SK-N-SH treated with all-trans-retinoic acid at 6 μM for 48 hours (cell line): ENCODE results near the gene CAMSAP3.

Source experiments
- ATAC-seq: fragments of 200-7000 bp; cut with Tn5 transposase; 3 replicates; pipeline ENCODE4 v1.9.1; 2020; ENCODE audit warnings: mild to moderate bottlenecking, moderate library complexity
- ARNTL ChIP-seq: fragments of 450-650 bp; formaldehyde crosslinking; IDR thresholded peaks from 2 replicates; pipeline ENCODE4 v1.5.0; 2020; ENCODE audit warnings: low read depth, mild to moderate bottlenecking, moderate library complexity, borderline replicate concordance
- BACH2 ChIP-seq: fragments of 250-450 bp; sonication (Bioruptor Pico); IDR thresholded peaks from 2 replicates; pipeline ENCODE4 v1.9.0; 2021; ENCODE audit warnings: mild to moderate bottlenecking, borderline replicate concordance
- CSDC2 ChIP-seq: fragments of 250-450 bp; sonication (Bioruptor Pico); IDR thresholded peaks from 2 replicates; pipeline ENCODE4 v1.5.0; 2020; ENCODE audit warnings: mild to moderate bottlenecking, moderate library complexity
- ESRRG ChIP-seq: fragments of 250-450 bp; sonication (Bioruptor Pico); IDR thresholded peaks from 2 replicates; pipeline ENCODE4 v1.6.1; 2021; ENCODE audit warnings: mild to moderate bottlenecking
- GLIS3 ChIP-seq: fragments of 250-450 bp; sonication (Bioruptor Pico); IDR thresholded peaks from 2 replicates; pipeline ENCODE4 v1.5.0; 2020; ENCODE audit warnings: mild to moderate bottlenecking, moderate library complexity
- ISL1 ChIP-seq: fragments of 250-450 bp; sonication (Bioruptor Pico); IDR thresholded peaks from 2 replicates; pipeline ENCODE4 v2.1.2; 2022; ENCODE audit warnings: mild to moderate bottlenecking, moderate library complexity
- OSR1 ChIP-seq: fragments of 250-450 bp; sonication (Bioruptor Pico); IDR thresholded peaks from 2 replicates; pipeline ENCODE4 v1.8.0; 2022; ENCODE audit warnings: moderate library complexity, mild to moderate bottlenecking, inconsistent platforms
- PPARA ChIP-seq: fragments of 250-450 bp; sonication (Bioruptor Pico); IDR thresholded peaks from 2 replicates; pipeline ENCODE4 v1.5.0; 2020; ENCODE audit warnings: mild to moderate bottlenecking, borderline replicate concordance
- RARB ChIP-seq: fragments of 250-450 bp; sonication (Bioruptor Pico); IDR thresholded peaks from 2 replicates; pipeline ENCODE4 v1.8.0; 2021; ENCODE audit warnings: mild to moderate bottlenecking, moderate library complexity
- TCF4 ChIP-seq: fragments of 250-450 bp; sonication (Bioruptor Pico); IDR thresholded peaks from 2 replicates; pipeline ENCODE4 v1.8.0; 2021; ENCODE audit warnings: mild to moderate bottlenecking, moderate library complexity, borderline replicate concordance
- ZC3H10 ChIP-seq: fragments of 250-450 bp; sonication (Bioruptor Pico); IDR thresholded peaks from 2 replicates; pipeline ENCODE4 v1.5.1; 2021; ENCODE audit warnings: mild to moderate bottlenecking, moderate library complexity
- ZFP3 ChIP-seq: fragments of 250-450 bp; sonication (Bioruptor Pico); IDR thresholded peaks from 2 replicates; pipeline ENCODE4 v1.5.0; 2020; ENCODE audit warnings: mild to moderate bottlenecking, moderate library complexity
- ZFP30 ChIP-seq: fragments of 450-650 bp; formaldehyde crosslinking; IDR thresholded peaks from 2 replicates; pipeline ENCODE4 v1.5.0; 2022; ENCODE audit warnings: mild to moderate bottlenecking, moderate library complexity
- ZNF565 ChIP-seq: fragments of 450-650 bp; formaldehyde crosslinking; conservative IDR thresholded peaks from 2 replicates; pipeline ENCODE4 v1.5.0; 2020; ENCODE audit warnings: low read depth, mild to moderate bottlenecking, moderate library complexity
- ZNF70 ChIP-seq: fragments of 450-650 bp; formaldehyde crosslinking; IDR thresholded peaks from 2 replicates; pipeline ENCODE4 v1.5.0; 2020; ENCODE audit warnings: mild to moderate bottlenecking, moderate library complexity
- TF ChIP-seq, protein P1 (sequence below): fragments of 250-450 bp; sonication (Bioruptor Pico); IDR thresholded peaks from 2 replicates; pipeline ENCODE4 v1.5.1; 2021; ENCODE audit warnings: mild to moderate bottlenecking, moderate library complexity
- TF ChIP-seq, protein P2 (sequence below): fragments of 250-450 bp; sonication (Bioruptor Pico); IDR thresholded peaks from 2 replicates; pipeline ENCODE4 v1.8.0; 2020; ENCODE audit warnings: mild to moderate bottlenecking, moderate library complexity, borderline replicate concordance
- TF ChIP-seq, protein P3 (sequence below): fragments of 250-450 bp; sonication (Bioruptor Pico); IDR thresholded peaks from 2 replicates; pipeline ENCODE4 v1.8.0; 2021; ENCODE audit warnings: low read depth, mild to moderate bottlenecking, moderate library complexity, borderline replicate concordance
- TF ChIP-seq, protein P4 (sequence below): fragments of 250-450 bp; sonication (Bioruptor Pico); IDR thresholded peaks from 2 replicates; pipeline ENCODE4 v1.5.0; 2020; ENCODE audit warnings: mild to moderate bottlenecking, moderate library complexity

Gene CAMSAP3

DNA sequence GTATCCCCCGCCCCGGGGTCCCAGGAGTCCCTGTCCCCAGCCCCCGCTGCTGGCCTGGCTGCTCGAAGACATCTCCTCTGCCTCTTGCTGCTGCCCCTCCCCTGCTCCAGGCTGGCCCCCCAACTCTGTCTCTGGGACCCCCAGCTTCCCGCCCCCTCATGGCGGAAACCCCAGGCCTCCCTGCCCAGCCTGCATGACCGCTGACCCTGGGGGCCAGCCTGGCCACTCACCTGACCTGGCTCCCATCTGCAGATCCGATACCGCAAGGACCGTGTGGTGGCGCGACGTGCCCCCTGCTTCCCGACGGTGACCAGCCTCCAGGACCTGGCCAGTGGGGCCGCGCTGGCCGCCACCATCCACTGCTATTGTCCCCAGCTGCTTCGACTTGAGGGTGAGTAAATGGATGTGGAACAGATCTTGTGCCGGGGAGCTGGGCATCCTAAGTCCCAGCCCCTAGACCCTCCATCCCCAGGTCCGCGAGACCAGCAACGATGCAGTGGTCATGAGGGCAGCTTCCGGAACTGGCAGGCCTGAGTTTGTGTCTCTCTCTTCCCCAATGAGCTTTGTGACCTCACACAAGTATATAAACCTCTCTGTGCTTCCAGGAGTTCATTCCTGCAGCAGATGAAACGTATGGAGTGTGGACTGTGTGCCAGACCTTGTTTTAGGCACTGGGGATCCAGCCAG, 12.4 kb downstream of the CAMSAP3 start:
- TF ChIP-seq CSDC2 (CRISPR knock-in tag), result no peak
- TF ChIP-seq, protein P1, sequence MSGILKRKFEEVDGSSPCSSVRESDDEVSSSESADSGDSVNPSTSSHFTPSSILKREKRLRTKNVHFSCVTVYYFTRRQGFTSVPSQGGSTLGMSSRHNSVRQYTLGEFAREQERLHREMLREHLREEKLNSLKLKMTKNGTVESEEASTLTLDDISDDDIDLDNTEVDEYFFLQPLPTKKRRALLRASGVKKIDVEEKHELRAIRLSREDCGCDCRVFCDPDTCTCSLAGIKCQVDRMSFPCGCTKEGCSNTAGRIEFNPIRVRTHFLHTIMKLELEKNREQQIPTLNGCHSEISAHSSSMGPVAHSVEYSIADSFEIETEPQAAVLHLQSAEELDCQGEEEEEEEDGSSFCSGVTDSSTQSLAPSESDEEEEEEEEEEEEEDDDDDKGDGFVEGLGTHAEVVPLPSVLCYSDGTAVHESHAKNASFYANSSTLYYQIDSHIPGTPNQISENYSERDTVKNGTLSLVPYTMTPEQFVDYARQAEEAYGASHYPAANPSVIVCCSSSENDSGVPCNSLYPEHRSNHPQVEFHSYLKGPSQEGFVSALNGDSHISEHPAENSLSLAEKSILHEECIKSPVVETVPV (CRISPR knock-in tag), result no peak
- TF ChIP-seq, all 23 proteins: peak for 0
- no peak for ATAC-seq

DNA sequence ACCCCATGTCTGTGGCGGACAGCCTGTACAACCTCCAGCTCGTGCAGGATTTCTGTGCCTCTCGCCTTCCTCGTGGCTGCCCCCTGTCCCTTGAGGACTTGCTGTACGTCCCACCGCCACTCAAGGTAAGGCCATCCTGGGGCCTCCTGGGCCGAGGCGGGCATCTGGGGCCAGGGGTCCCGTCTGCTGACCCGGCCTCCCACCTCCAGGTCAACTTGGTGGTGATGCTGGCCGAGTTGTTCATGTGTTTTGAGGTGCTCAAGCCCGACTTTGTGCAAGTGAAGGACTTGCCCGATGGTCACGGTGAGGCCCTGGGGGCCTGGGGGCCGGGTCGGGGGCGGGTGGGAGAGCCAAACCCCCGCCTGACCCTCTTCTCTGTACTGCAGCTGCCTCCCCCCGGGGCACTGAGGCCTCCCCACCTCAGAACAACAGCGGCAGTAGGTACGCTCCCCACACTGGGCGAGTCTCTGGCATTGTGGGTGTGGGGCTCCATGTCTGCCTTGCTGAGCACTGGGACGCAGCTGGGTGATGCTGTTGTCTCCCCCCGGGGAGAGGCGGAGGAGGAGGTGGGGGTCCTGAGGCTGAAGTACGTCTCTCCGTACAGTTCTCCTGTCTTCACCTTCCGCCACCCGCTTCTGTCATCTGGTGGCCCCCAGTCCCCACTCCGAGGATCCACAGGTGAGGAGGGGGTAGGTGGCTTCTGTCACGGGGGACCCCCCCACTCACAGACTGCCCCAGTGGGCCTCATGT, 15.0 kb downstream of the CAMSAP3 start:
- TF ChIP-seq, protein P2, sequence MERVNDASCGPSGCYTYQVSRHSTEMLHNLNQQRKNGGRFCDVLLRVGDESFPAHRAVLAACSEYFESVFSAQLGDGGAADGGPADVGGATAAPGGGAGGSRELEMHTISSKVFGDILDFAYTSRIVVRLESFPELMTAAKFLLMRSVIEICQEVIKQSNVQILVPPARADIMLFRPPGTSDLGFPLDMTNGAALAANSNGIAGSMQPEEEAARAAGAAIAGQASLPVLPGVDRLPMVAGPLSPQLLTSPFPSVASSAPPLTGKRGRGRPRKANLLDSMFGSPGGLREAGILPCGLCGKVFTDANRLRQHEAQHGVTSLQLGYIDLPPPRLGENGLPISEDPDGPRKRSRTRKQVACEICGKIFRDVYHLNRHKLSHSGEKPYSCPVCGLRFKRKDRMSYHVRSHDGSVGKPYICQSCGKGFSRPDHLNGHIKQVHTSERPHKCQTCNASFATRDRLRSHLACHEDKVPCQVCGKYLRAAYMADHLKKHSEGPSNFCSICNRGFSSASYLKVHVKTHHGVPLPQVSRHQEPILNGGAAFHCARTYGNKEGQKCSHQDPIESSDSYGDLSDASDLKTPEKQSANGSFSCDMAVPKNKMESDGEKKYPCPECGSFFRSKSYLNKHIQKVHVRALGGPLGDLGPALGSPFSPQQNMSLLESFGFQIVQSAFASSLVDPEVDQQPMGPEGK, result no peak
- TF ChIP-seq ZC3H10 (CRISPR knock-in tag), result no peak
- TF ChIP-seq RARB (CRISPR knock-in tag), result no peak
- TF ChIP-seq ISL1 (CRISPR knock-in tag), result no peak
- ATAC-seq, result no peak

DNA sequence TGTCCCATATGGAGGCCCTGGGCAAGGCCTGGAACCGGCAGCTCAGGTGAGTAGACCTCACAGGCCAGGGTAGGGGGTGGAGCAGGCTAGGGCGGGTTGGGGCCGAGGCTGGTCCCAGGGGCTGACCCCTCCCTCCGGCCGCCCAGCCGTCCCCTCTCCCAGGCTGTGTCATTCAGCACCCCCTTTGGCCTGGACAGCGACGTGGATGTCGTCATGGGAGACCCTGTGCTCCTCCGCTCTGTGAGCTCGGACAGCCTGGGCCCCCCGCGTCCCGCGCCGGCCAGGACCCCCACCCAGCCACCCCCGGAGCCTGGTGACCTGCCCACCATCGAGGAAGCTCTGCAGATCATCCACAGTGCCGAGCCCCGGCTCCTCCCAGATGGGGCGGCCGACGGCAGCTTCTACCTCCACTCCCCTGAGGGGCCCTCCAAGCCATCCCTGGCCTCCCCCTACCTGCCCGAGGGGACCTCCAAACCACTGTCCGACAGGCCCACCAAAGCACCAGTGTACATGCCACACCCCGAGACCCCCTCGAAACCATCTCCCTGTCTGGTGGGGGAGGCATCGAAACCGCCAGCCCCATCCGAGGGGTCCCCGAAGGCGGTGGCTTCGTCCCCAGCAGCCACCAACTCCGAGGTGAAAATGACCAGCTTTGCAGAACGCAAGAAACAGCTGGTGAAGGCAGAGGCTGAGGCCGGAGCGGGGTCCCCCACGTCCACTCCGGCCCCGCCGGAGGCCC, 16.0 kb downstream of the CAMSAP3 start:
- no peak for TF ChIP-seq ZNF565 (CRISPR knock-in tag)
- no peak for TF ChIP-seq GLIS3 (CRISPR knock-in tag)
- TF ChIP-seq, protein P3, sequence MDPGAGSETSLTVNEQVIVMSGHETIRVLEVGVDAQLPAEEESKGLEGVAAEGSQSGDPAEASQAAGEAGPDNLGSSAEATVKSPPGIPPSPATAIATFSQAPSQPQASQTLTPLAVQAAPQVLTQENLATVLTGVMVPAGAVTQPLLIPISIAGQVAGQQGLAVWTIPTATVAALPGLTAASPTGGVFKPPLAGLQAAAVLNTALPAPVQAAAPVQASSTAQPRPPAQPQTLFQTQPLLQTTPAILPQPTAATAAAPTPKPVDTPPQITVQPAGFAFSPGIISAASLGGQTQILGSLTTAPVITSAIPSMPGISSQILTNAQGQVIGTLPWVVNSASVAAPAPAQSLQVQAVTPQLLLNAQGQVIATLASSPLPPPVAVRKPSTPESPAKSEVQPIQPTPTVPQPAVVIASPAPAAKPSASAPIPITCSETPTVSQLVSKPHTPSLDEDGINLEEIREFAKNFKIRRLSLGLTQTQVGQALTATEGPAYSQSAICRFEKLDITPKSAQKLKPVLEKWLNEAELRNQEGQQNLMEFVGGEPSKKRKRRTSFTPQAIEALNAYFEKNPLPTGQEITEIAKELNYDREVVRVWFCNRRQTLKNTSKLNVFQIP (CRISPR knock-in tag), result no peak
- TF ChIP-seq ISL1 (CRISPR knock-in tag), result no peak
- TF ChIP-seq, protein P4, sequence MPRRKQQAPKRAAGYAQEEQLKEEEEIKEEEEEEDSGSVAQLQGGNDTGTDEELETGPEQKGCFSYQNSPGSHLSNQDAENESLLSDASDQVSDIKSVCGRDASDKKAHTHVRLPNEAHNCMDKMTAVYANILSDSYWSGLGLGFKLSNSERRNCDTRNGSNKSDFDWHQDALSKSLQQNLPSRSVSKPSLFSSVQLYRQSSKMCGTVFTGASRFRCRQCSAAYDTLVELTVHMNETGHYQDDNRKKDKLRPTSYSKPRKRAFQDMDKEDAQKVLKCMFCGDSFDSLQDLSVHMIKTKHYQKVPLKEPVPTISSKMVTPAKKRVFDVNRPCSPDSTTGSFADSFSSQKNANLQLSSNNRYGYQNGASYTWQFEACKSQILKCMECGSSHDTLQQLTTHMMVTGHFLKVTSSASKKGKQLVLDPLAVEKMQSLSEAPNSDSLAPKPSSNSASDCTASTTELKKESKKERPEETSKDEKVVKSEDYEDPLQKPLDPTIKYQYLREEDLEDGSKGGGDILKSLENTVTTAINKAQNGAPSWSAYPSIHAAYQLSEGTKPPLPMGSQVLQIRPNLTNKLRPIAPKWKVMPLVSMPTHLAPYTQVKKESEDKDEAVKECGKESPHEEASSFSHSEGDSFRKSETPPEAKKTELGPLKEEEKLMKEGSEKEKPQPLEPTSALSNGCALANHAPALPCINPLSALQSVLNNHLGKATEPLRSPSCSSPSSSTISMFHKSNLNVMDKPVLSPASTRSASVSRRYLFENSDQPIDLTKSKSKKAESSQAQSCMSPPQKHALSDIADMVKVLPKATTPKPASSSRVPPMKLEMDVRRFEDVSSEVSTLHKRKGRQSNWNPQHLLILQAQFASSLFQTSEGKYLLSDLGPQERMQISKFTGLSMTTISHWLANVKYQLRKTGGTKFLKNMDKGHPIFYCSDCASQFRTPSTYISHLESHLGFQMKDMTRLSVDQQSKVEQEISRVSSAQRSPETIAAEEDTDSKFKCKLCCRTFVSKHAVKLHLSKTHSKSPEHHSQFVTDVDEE (CRISPR knock-in tag), result no peak
- TF ChIP-seq, protein P1 (CRISPR knock-in tag), result no peak
- TF ChIP-seq ZNF70 (CRISPR knock-in tag), result no peak
- no peak for TF ChIP-seq CSDC2 (CRISPR knock-in tag)
- TF ChIP-seq ESRRG (CRISPR knock-in tag), result no peak
- TF ChIP-seq ZC3H10 (CRISPR knock-in tag), result no peak
- TF ChIP-seq RARB (CRISPR knock-in tag), result no peak
- TF ChIP-seq TCF4 (CRISPR knock-in tag), result no peak
- no peak for TF ChIP-seq PPARA (CRISPR knock-in tag)
- TF ChIP-seq BACH2 (CRISPR knock-in tag), result no peak
- no peak for TF ChIP-seq ARNTL (CRISPR knock-in tag)
- TF ChIP-seq OSR1, result no peak
- TF ChIP-seq ZFP3, result no peak
- TF ChIP-seq ZFP30 (CRISPR knock-in tag), result no peak
- ATAC-seq, result no peak
